ENCODE measurements around the gene OLFM4. TPM values are rescaled to one million over a fixed set of nuclear protein-coding genes. Genes with fewer than 3 reads are reported as not detected.

The OLFM4 gene, protein sequence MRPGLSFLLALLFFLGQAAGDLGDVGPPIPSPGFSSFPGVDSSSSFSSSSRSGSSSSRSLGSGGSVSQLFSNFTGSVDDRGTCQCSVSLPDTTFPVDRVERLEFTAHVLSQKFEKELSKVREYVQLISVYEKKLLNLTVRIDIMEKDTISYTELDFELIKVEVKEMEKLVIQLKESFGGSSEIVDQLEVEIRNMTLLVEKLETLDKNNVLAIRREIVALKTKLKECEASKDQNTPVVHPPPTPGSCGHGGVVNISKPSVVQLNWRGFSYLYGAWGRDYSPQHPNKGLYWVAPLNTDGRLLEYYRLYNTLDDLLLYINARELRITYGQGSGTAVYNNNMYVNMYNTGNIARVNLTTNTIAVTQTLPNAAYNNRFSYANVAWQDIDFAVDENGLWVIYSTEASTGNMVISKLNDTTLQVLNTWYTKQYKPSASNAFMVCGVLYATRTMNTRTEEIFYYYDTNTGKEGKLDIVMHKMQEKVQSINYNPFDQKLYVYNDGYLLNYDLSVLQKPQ
- total RNA-seq (2021; ENCODE audit: unreplicated experiment): 0.12 TPM
- not detected in 2 replicates for polyA plus RNA-seq (2012)
- Bru-seq, nascent RNA: percentile 4 among the genes with signal in this experiment
- BruChase-seq, experiment 1, labeled RNA remaining after a 6-hour chase: not detected
- not detected for BruChase-seq, experiment 2, labeled RNA remaining after a 2-hour chase
- long read RNA-seq: 0 reads

DNA sequence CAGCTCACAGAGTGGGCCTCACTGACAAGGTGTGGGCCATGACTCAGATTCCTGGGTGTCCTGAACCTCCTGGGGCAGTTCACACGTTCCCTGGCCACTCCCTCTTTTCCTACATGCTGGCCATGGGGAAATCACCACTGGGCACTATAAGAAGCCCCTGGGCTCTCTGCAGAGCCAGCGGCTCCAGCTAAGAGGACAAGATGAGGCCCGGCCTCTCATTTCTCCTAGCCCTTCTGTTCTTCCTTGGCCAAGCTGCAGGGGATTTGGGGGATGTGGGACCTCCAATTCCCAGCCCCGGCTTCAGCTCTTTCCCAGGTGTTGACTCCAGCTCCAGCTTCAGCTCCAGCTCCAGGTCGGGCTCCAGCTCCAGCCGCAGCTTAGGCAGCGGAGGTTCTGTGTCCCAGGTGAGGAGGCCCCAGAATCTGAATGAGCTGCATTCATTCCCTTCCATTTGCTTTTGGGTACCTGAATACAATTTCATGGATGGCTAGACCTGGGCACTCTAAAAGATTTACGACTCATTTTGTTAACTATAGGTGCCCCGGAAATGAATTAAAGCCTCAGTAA lies at the start of gene OLFM4:
TSS of gene OLFM4 (plus strand) at position 177 of the 567 bp plus-strand sequence. CDS start at position 201, 24 bp downstream.
- POLR2A ChIA-PET: no interaction called here
- intact Hi-C loops (cut with micrococcal nuclease): no loop called here
- BruUV-seq (replicated peaks): no TSS peak

More for the DNA sequence above, at the start of gene OLFM4:
- H3K4me3 ChIP-seq (replicated peaks in 1 of 2; ENCODE audit: low read depth in 1 of 2, low read length in 2 of 2): no peak within 1 kb of the TSS
- no peak for ATAC-seq
- DNase-seq (ENCODE audit: low read depth, low spot score): no peak
- H3K4me2 ChIP-seq (ENCODE audit: low read length): no peak within 1 kb of the TSS
- H3K27ac ChIP-seq (ENCODE audit: low read depth, low read length): no peak within 1 kb of the TSS
- ChIA-PET CTCF (no interaction called here), RAD21 (ENCODE audit: low non-redundant PET in 1 of 2, low total read pairs in 2 of 2, uncharacterized antibody in 2 of 2, unreplicated experiment in 2 of 2) (no interaction called here)
- TF ChIP-seq, protein P1, sequence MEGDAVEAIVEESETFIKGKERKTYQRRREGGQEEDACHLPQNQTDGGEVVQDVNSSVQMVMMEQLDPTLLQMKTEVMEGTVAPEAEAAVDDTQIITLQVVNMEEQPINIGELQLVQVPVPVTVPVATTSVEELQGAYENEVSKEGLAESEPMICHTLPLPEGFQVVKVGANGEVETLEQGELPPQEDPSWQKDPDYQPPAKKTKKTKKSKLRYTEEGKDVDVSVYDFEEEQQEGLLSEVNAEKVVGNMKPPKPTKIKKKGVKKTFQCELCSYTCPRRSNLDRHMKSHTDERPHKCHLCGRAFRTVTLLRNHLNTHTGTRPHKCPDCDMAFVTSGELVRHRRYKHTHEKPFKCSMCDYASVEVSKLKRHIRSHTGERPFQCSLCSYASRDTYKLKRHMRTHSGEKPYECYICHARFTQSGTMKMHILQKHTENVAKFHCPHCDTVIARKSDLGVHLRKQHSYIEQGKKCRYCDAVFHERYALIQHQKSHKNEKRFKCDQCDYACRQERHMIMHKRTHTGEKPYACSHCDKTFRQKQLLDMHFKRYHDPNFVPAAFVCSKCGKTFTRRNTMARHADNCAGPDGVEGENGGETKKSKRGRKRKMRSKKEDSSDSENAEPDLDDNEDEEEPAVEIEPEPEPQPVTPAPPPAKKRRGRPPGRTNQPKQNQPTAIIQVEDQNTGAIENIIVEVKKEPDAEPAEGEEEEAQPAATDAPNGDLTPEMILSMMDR (IDR thresholded peaks at IDR 0.05 in 2 of 3, conservative IDR thresholded peaks at IDR 0.05 in 1 of 3; ENCODE audit: borderline replicate concordance in 1 of 3, insufficient read depth in 1 of 3, low read depth in 2 of 3, low read length in 2 of 3): no peak
- TF ChIP-seq SIN3A (IDR thresholded peaks at IDR 0.05; ENCODE audit: low read depth) (no peak), ELF1 (IDR thresholded peaks at IDR 0.05; ENCODE audit: borderline replicate concordance, low read depth) (no peak), FOSL1 (IDR thresholded peaks at IDR 0.05; ENCODE audit: low read depth) (no peak), ZNF274 (IDR thresholded peaks at IDR 0.05; ENCODE audit: low read depth, low read length) (no peak), EZH2 (IDR thresholded peaks at IDR 0.05) (no peak), RAD21 (IDR thresholded peaks at IDR 0.05; ENCODE audit: low read depth) (no peak), EGR1 (IDR thresholded peaks at IDR 0.05; ENCODE audit: low read depth) (no peak), CBX3 (IDR thresholded peaks at IDR 0.05; ENCODE audit: low read depth) (no peak), TCF7L2 (IDR thresholded peaks at IDR 0.05; ENCODE audit: borderline replicate concordance, extremely low read depth, insufficient read depth, insufficient read length) (no peak), POLR2A (IDR thresholded peaks at IDR 0.05; ENCODE audit: borderline replicate concordance, extremely low read depth, insufficient read depth, insufficient read length) (no peak), SP1 (IDR thresholded peaks at IDR 0.05; ENCODE audit: low read depth) (no peak), MAX (IDR thresholded peaks at IDR 0.05) (no peak), ZFX (IDR thresholded peaks at IDR 0.05) (no peak)
- TF ChIP-seq, protein P2, sequence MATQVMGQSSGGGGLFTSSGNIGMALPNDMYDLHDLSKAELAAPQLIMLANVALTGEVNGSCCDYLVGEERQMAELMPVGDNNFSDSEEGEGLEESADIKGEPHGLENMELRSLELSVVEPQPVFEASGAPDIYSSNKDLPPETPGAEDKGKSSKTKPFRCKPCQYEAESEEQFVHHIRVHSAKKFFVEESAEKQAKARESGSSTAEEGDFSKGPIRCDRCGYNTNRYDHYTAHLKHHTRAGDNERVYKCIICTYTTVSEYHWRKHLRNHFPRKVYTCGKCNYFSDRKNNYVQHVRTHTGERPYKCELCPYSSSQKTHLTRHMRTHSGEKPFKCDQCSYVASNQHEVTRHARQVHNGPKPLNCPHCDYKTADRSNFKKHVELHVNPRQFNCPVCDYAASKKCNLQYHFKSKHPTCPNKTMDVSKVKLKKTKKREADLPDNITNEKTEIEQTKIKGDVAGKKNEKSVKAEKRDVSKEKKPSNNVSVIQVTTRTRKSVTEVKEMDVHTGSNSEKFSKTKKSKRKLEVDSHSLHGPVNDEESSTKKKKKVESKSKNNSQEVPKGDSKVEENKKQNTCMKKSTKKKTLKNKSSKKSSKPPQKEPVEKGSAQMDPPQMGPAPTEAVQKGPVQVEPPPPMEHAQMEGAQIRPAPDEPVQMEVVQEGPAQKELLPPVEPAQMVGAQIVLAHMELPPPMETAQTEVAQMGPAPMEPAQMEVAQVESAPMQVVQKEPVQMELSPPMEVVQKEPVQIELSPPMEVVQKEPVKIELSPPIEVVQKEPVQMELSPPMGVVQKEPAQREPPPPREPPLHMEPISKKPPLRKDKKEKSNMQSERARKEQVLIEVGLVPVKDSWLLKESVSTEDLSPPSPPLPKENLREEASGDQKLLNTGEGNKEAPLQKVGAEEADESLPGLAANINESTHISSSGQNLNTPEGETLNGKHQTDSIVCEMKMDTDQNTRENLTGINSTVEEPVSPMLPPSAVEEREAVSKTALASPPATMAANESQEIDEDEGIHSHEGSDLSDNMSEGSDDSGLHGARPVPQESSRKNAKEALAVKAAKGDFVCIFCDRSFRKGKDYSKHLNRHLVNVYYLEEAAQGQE (IDR thresholded peaks at IDR 0.05; ENCODE audit: low read depth): no peak
- no peak within 1 kb of the TSS for H2AFZ ChIP-seq (ENCODE audit: low read depth, low read length, poor library complexity, severe bottlenecking)
- H3K36me3 ChIP-seq (ENCODE audit: control insufficient read depth in 1 of 2, insufficient read depth in 2 of 2, low read length in 2 of 2): no peaks in the 10 kb centered on the region
- H3K9me3 ChIP-seq (ENCODE audit: control insufficient read depth in 1 of 2, insufficient read depth in 1 of 2, low read depth in 1 of 2, low read length in 2 of 2): no peaks in the 10 kb centered on the region
- no peaks in the 10 kb centered on the region for H3K79me2 ChIP-seq (ENCODE audit: insufficient read depth, low read length)
- no peaks in the 10 kb centered on the region for H3K9me2 ChIP-seq (ENCODE audit: insufficient read depth)
- H3K4me1 ChIP-seq (ENCODE audit: control insufficient read depth in 1 of 2, insufficient read depth in 2 of 2, low read length in 2 of 2): no peaks in the 10 kb centered on the region
- no peaks in the 10 kb centered on the region for H4K20me1 ChIP-seq (ENCODE audit: insufficient read depth)
- H3K27me3 ChIP-seq (ENCODE audit: insufficient read depth, low read length): no peaks in the 10 kb centered on the region
- no peak within 1 kb of the TSS for H3K9ac ChIP-seq (ENCODE audit: low read length)

All from HCT116 (cell line).